ENCODE results near the gene TAF11.

DNA sequence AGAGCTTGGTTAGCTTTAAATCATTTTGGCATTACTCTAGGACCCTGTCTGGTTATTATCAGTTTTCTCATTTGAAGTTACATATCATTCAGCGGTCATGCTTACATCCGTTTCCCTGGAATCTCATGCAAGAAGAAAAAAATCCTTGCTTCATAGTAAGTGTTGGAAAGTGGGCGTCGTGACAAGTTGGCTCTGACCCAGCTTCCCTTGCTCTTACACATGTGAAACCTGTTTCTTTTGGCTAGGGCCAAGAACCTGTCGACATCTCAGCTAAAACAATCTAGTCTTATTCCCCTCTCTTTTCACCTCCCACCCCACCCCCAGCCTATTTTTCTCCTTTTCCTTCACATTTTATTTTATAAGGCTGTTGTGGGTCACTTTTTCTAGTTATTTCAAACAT lies 46.7 kb upstream of the TAF11 start:
- TF ChIP-seq SNAI2 (CRISPR knock-in tag; IDR thresholded peaks at IDR 0.05) (no peak), ZFP3 (CRISPR knock-in tag; IDR thresholded peaks at IDR 0.05) (no peak), ISL1 (CRISPR knock-in tag; IDR thresholded peaks at IDR 0.05) (peak; percentile 39), ARNTL (CRISPR knock-in tag; IDR thresholded peaks at IDR 0.05; ENCODE audit: borderline replicate concordance, low read depth) (no peak), ZNF565 (CRISPR knock-in tag; conservative IDR thresholded peaks at IDR 0.05; ENCODE audit: low read depth) (no peak), ZNF70 (CRISPR knock-in tag; IDR thresholded peaks at IDR 0.05) (no peak), PPARA (CRISPR knock-in tag; IDR thresholded peaks at IDR 0.05; ENCODE audit: borderline replicate concordance) (no peak), BACH2 (CRISPR knock-in tag; IDR thresholded peaks at IDR 0.05; ENCODE audit: borderline replicate concordance) (no peak)
- TF ChIP-seq, protein P1, sequence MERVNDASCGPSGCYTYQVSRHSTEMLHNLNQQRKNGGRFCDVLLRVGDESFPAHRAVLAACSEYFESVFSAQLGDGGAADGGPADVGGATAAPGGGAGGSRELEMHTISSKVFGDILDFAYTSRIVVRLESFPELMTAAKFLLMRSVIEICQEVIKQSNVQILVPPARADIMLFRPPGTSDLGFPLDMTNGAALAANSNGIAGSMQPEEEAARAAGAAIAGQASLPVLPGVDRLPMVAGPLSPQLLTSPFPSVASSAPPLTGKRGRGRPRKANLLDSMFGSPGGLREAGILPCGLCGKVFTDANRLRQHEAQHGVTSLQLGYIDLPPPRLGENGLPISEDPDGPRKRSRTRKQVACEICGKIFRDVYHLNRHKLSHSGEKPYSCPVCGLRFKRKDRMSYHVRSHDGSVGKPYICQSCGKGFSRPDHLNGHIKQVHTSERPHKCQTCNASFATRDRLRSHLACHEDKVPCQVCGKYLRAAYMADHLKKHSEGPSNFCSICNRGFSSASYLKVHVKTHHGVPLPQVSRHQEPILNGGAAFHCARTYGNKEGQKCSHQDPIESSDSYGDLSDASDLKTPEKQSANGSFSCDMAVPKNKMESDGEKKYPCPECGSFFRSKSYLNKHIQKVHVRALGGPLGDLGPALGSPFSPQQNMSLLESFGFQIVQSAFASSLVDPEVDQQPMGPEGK (CRISPR knock-in tag; IDR thresholded peaks at IDR 0.05; ENCODE audit: borderline replicate concordance) = no peak
- TF ChIP-seq, protein P2, sequence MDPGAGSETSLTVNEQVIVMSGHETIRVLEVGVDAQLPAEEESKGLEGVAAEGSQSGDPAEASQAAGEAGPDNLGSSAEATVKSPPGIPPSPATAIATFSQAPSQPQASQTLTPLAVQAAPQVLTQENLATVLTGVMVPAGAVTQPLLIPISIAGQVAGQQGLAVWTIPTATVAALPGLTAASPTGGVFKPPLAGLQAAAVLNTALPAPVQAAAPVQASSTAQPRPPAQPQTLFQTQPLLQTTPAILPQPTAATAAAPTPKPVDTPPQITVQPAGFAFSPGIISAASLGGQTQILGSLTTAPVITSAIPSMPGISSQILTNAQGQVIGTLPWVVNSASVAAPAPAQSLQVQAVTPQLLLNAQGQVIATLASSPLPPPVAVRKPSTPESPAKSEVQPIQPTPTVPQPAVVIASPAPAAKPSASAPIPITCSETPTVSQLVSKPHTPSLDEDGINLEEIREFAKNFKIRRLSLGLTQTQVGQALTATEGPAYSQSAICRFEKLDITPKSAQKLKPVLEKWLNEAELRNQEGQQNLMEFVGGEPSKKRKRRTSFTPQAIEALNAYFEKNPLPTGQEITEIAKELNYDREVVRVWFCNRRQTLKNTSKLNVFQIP (CRISPR knock-in tag; IDR thresholded peaks at IDR 0.05; ENCODE audit: borderline replicate concordance, low read depth) = no peak
- TF ChIP-seq, protein P3, sequence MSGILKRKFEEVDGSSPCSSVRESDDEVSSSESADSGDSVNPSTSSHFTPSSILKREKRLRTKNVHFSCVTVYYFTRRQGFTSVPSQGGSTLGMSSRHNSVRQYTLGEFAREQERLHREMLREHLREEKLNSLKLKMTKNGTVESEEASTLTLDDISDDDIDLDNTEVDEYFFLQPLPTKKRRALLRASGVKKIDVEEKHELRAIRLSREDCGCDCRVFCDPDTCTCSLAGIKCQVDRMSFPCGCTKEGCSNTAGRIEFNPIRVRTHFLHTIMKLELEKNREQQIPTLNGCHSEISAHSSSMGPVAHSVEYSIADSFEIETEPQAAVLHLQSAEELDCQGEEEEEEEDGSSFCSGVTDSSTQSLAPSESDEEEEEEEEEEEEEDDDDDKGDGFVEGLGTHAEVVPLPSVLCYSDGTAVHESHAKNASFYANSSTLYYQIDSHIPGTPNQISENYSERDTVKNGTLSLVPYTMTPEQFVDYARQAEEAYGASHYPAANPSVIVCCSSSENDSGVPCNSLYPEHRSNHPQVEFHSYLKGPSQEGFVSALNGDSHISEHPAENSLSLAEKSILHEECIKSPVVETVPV (CRISPR knock-in tag; IDR thresholded peaks at IDR 0.05) = no peak
- TF ChIP-seq, protein P4, sequence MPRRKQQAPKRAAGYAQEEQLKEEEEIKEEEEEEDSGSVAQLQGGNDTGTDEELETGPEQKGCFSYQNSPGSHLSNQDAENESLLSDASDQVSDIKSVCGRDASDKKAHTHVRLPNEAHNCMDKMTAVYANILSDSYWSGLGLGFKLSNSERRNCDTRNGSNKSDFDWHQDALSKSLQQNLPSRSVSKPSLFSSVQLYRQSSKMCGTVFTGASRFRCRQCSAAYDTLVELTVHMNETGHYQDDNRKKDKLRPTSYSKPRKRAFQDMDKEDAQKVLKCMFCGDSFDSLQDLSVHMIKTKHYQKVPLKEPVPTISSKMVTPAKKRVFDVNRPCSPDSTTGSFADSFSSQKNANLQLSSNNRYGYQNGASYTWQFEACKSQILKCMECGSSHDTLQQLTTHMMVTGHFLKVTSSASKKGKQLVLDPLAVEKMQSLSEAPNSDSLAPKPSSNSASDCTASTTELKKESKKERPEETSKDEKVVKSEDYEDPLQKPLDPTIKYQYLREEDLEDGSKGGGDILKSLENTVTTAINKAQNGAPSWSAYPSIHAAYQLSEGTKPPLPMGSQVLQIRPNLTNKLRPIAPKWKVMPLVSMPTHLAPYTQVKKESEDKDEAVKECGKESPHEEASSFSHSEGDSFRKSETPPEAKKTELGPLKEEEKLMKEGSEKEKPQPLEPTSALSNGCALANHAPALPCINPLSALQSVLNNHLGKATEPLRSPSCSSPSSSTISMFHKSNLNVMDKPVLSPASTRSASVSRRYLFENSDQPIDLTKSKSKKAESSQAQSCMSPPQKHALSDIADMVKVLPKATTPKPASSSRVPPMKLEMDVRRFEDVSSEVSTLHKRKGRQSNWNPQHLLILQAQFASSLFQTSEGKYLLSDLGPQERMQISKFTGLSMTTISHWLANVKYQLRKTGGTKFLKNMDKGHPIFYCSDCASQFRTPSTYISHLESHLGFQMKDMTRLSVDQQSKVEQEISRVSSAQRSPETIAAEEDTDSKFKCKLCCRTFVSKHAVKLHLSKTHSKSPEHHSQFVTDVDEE (CRISPR knock-in tag; IDR thresholded peaks at IDR 0.05) = no peak

All from SK-N-SH treated with all-trans-retinoic acid at 6 μM for 48 hours (cell line).